ENCODE results near the gene FAM118A.

Gene FAM118A

DNA sequence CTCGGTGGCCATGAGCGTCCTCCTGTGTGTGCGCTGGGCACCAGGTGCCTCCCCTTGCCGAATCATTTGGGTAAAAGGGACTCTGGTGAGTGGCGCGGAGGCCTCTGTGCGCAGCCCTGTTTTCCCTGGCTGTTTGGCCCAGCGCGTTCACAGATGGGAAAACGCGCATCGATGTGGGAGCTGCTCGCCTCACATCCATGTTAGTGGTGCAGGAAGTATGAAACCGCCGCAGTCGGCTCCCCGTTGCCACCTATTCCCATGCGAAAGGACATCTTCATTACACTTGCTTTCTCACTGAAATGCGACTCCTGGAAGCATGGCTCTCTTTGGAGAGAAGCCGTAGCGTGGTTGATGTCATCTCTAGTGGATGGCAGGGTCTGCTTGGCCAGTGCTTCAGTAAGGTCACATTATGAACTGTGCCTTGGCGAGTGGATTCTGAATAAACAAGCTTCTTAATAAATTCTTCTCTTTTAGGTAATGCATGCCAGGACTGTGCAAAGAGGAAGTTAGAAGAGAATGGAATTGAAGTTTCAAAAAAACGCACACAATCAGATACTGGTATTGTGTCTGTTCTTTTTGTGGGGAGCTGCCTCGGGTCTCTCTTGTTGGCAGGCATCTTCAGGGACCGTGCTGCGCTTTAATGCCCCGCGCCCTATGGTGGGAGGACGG lies 26.3 kb downstream of the FAM118A start:
- Histone ChIP-seq H3K36me3 (ENCODE audit: control insufficient read depth in 5 of 5, insufficient read depth in 5 of 5, low read length in 5 of 5) (peaks cover 4 to 60% (median 42%) of the 10 kb centered on the region in 5 donors), H3K9me3 (ENCODE audit: control insufficient read depth in 5 of 5, low read length in 5 of 5) (no peaks in the 10 kb centered on the region), H3K9ac (ENCODE audit: low read length in 5 of 5) (no peak overlapping the region), H3K4me1 (ENCODE audit: control insufficient read depth in 5 of 5, insufficient read depth in 5 of 5, low read length in 5 of 5) (peaks cover 0 to 26% (median 21%) of the 10 kb centered on the region in 5 donors), H3K27me3 (ENCODE audit: control insufficient read depth in 5 of 5, insufficient read depth in 4 of 5, low read length in 5 of 5) (no peaks in the 10 kb centered on the region), H3K4me3 (ENCODE audit: low read depth in 1 of 5, low read length in 5 of 5) (no peak overlapping the region), H3K27ac (ENCODE audit: low read depth, low read length) (peak overlapping the region; percentile 54)

DNA sequence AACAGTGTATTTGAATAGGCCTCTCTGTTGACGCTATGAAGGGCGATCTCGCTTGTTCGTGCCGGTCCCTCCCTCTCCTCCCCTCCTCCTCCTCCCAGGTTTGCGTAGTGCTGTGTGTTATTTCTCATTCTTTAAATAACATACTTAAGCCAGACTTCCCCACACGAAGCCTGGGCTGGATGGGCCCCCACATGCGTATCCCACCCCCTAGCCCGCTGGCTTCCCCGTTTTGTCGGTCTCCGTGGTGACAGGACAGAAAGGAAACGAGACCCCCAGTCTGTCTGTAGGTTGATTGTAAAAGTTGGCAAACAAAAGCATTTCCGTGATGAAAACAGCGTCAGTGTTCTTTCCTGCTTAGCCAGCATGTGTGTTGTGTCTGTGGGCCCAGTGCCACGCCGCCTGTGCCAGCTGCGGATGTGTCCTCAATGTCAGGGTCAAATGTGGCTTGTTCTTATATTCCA lies 27.3 kb downstream of the FAM118A start:
- Histone ChIP-seq H3K9ac (ENCODE audit: low read length in 5 of 5) (no peak overlapping the region), H3K27ac (ENCODE audit: low read depth, low read length) (peak overlapping the region; percentile 54), H3K36me3 (ENCODE audit: control insufficient read depth in 5 of 5, insufficient read depth in 5 of 5, low read length in 5 of 5) (peaks cover 7 to 59% (median 45%) of the 10 kb centered on the region in 5 donors), H3K4me1 (ENCODE audit: control insufficient read depth in 5 of 5, insufficient read depth in 5 of 5, low read length in 5 of 5) (peaks cover 0 to 33% (median 21%) of the 10 kb centered on the region in 5 donors), H3K27me3 (ENCODE audit: control insufficient read depth in 5 of 5, insufficient read depth in 4 of 5, low read length in 5 of 5) (no peaks in the 10 kb centered on the region), H3K4me3 (ENCODE audit: low read depth in 1 of 5, low read length in 5 of 5) (peak overlapping the region in 3 of 5 donors; percentile 15 to 39 (median 32)), H3K9me3 (ENCODE audit: control insufficient read depth in 5 of 5, low read length in 5 of 5) (no peaks in the 10 kb centered on the region)

- Histone ChIP-seq H3K9ac (ENCODE audit: low read length in 5 of 5) (no peak overlapping the region), H3K27ac (ENCODE audit: low read depth, low read length) (no peak overlapping the region), H3K9me3 (ENCODE audit: control insufficient read depth in 5 of 5, low read length in 5 of 5) (no peaks in the 10 kb centered on the region), H3K4me3 (ENCODE audit: low read depth in 1 of 5, low read length in 5 of 5) (peak overlapping the region in 1 of 5 donors; percentile 39), H3K27me3 (ENCODE audit: control insufficient read depth in 5 of 5, insufficient read depth in 4 of 5, low read length in 5 of 5) (no peaks in the 10 kb centered on the region), H3K4me1 (ENCODE audit: control insufficient read depth in 5 of 5, insufficient read depth in 5 of 5, low read length in 5 of 5) (peaks cover 0 to 33% (median 21%) of the 10 kb centered on the region in 5 donors), H3K36me3 (ENCODE audit: control insufficient read depth in 5 of 5, insufficient read depth in 5 of 5, low read length in 5 of 5) (peaks cover 7 to 57% (median 43%) of the 10 kb centered on the region in 5 donors)
These were observed 27.8 kb downstream of the FAM118A start for GRCh38 chr22:45337536-45337935.

DNA sequence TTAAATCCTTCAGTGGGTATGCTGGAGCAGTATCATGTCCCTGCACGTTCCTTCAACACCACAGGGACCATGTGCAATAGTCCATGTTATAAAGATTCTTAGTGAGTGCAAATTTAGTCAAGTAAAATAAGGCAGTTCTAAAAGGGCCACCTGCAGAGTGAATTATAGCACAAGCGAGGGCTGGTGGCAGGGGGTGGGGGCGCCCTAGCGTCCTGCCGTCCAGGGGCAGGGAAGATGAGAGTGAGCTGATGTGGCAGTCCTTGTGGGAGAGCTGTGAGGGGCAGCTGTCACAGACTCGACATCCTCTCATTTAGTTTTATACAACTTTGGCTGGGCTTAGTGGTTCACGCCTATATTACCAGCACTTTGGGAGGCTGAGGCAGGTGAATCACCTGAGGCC lies 29.1 kb downstream of the FAM118A start:
- peaks cover 0 to 33% (median 21%) of the 10 kb centered on the region in 5 donors for H3K4me1 ChIP-seq (ENCODE audit: control insufficient read depth in 5 of 5, insufficient read depth in 5 of 5, low read length in 5 of 5)
- no peak overlapping the region for H3K9ac ChIP-seq (ENCODE audit: low read length in 5 of 5)
- peaks cover 7 to 54% (median 43%) of the 10 kb centered on the region in 5 donors for H3K36me3 ChIP-seq (ENCODE audit: control insufficient read depth in 5 of 5, insufficient read depth in 5 of 5, low read length in 5 of 5)
- H3K4me3 ChIP-seq (ENCODE audit: low read depth in 1 of 5, low read length in 5 of 5): no peak overlapping the region
- no peak overlapping the region for H3K27ac ChIP-seq (ENCODE audit: low read depth, low read length)
- no peaks in the 10 kb centered on the region for H3K27me3 ChIP-seq (ENCODE audit: control insufficient read depth in 5 of 5, insufficient read depth in 4 of 5, low read length in 5 of 5)
- no peaks in the 10 kb centered on the region for H3K9me3 ChIP-seq (ENCODE audit: control insufficient read depth in 5 of 5, low read length in 5 of 5)

DNA sequence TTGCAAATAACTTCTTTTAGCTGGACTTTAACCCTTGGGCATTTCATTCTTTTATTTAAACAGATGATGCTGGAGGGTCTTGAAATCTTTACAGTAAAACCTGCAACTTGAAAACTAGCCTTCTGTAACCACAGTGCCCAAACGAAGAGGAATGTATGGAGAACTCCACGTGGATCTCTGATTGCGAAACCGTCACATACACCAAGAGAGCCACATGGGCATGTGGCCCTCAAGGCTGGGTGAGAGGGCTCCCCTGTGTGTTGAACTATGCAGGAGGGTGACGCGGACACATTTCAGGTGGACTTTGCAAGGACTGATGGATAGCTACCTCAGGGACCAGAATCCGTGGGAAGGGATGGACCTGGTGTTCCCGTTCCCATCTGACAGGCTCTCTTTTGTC lies 30.6 kb downstream of the FAM118A start:
- peaks cover 0 to 33% (median 21%) of the 10 kb centered on the region in 5 donors for H3K4me1 ChIP-seq (ENCODE audit: control insufficient read depth in 5 of 5, insufficient read depth in 5 of 5, low read length in 5 of 5)
- no peak overlapping the region for H3K4me3 ChIP-seq (ENCODE audit: low read depth in 1 of 5, low read length in 5 of 5)
- no peak overlapping the region for H3K27ac ChIP-seq (ENCODE audit: low read depth, low read length)
- H3K36me3 ChIP-seq (ENCODE audit: control insufficient read depth in 5 of 5, insufficient read depth in 5 of 5, low read length in 5 of 5): peaks cover 7 to 40% (median 34%) of the 10 kb centered on the region in 5 donors
- H3K9ac ChIP-seq (ENCODE audit: low read length in 5 of 5): no peak overlapping the region
- no peaks in the 10 kb centered on the region for H3K9me3 ChIP-seq (ENCODE audit: control insufficient read depth in 5 of 5, low read length in 5 of 5)
- H3K27me3 ChIP-seq (ENCODE audit: control insufficient read depth in 5 of 5, insufficient read depth in 4 of 5, low read length in 5 of 5): no peaks in the 10 kb centered on the region

GRCh38 chr22:45341498-45341897 lies 31.8 kb downstream of the FAM118A start:
- H3K36me3 ChIP-seq (ENCODE audit: control insufficient read depth in 5 of 5, insufficient read depth in 5 of 5, low read length in 5 of 5): peaks cover 7 to 29% (median 25%) of the 10 kb centered on the region in 5 donors
- H3K27me3 ChIP-seq (ENCODE audit: control insufficient read depth in 5 of 5, insufficient read depth in 4 of 5, low read length in 5 of 5): no peaks in the 10 kb centered on the region
- H3K27ac ChIP-seq (ENCODE audit: low read depth, low read length): no peak overlapping the region
- H3K9ac ChIP-seq (ENCODE audit: low read length in 5 of 5): no peak overlapping the region
- H3K4me3 ChIP-seq (ENCODE audit: low read depth in 1 of 5, low read length in 5 of 5): no peak overlapping the region
- no peaks in the 10 kb centered on the region for H3K9me3 ChIP-seq (ENCODE audit: control insufficient read depth in 5 of 5, low read length in 5 of 5)
- peaks cover 0 to 23% (median 13%) of the 10 kb centered on the region in 5 donors for H3K4me1 ChIP-seq (ENCODE audit: control insufficient read depth in 5 of 5, insufficient read depth in 5 of 5, low read length in 5 of 5)

DNA sequence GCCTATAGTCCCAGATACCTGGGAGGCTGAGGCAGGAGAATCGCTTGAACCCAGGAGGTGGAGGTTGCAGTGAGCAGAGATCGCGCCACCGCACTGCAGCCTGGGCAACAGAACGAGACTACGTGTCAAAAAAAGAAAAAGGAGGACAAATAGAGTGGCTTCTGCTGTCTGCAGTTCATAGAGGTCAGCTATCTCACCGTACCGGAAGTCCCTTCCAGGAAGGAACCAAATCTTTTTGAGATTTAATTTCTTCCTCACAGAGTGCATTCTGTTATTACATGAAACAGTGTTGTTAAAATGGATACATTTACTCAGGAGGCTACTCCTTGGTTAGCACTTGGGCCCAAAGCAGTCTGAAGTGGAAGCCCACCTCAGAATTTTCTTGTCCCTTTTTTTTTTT lies 33.4 kb downstream of the FAM118A start:
- Histone ChIP-seq H3K36me3 (ENCODE audit: control insufficient read depth in 5 of 5, insufficient read depth in 5 of 5, low read length in 5 of 5) (peaks cover 7 to 27% (median 23%) of the 10 kb centered on the region in 5 donors), H3K27ac (ENCODE audit: low read depth, low read length) (no peak overlapping the region), H3K4me3 (ENCODE audit: low read depth in 1 of 5, low read length in 5 of 5) (no peak overlapping the region), H3K27me3 (ENCODE audit: control insufficient read depth in 5 of 5, insufficient read depth in 4 of 5, low read length in 5 of 5) (no peaks in the 10 kb centered on the region), H3K4me1 (ENCODE audit: control insufficient read depth in 5 of 5, insufficient read depth in 5 of 5, low read length in 5 of 5) (peaks cover 0 to 8% (median 0%) of the 10 kb centered on the region in 5 donors), H3K9ac (ENCODE audit: low read length in 5 of 5) (no peak overlapping the region), H3K9me3 (ENCODE audit: control insufficient read depth in 5 of 5, low read length in 5 of 5) (no peaks in the 10 kb centered on the region)

DNA sequence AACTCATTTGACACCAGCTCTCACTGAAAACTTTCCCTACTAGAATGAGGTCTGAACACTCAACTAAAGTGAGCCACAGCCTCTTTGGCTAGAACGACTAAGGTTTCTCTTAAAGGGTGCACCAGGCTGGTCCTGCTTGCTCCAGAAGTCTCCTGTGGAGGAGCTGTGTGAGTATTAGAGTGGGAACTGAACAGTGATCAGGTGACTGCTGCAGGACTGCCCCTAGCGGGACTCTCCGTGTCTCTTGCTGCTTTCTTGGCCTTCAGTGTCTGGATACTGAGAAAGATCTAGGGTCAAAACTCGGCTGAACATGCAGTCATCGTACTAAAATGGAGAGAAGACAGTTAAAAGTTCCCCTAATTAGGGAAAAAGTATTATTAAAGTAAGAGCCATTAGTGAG lies 34.6 kb downstream of the FAM118A start:
- H3K4me1 ChIP-seq (ENCODE audit: control insufficient read depth in 5 of 5, insufficient read depth in 5 of 5, low read length in 5 of 5): peaks cover 0 to 8% (median 0%) of the 10 kb centered on the region in 5 donors
- H3K36me3 ChIP-seq (ENCODE audit: control insufficient read depth in 5 of 5, insufficient read depth in 5 of 5, low read length in 5 of 5): peaks cover 7 to 27% (median 20%) of the 10 kb centered on the region in 5 donors
- H3K27me3 ChIP-seq (ENCODE audit: control insufficient read depth in 5 of 5, insufficient read depth in 4 of 5, low read length in 5 of 5): no peaks in the 10 kb centered on the region
- H3K9me3 ChIP-seq (ENCODE audit: control insufficient read depth in 5 of 5, low read length in 5 of 5): no peaks in the 10 kb centered on the region
- H3K4me3 ChIP-seq (ENCODE audit: low read depth in 1 of 5, low read length in 5 of 5): no peak overlapping the region
- no peak overlapping the region for H3K9ac ChIP-seq (ENCODE audit: low read length in 5 of 5)
- H3K27ac ChIP-seq (ENCODE audit: low read depth, low read length): no peak overlapping the region

DNA sequence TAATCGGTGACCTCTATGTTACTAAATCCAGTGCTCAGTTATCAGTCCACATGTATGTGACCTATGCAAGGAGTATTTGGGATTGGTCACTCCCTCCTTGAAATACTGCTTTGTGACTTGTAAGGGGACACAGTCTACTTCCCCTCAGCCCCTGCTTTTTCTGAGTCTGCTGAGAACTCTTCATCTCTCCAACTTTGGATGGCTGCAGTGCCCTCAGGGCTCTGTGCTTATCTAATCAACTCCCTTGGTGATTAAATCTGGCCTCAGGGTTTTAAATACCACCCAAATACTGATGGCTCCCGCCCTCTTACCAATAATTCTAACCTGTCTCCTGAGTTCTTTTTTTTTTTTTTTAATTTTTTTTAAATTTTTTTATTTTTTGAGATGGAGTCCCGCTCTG lies 40.2 kb downstream of the FAM118A start:
- H3K27ac ChIP-seq (ENCODE audit: low read depth, low read length): no peak overlapping the region

DNA sequence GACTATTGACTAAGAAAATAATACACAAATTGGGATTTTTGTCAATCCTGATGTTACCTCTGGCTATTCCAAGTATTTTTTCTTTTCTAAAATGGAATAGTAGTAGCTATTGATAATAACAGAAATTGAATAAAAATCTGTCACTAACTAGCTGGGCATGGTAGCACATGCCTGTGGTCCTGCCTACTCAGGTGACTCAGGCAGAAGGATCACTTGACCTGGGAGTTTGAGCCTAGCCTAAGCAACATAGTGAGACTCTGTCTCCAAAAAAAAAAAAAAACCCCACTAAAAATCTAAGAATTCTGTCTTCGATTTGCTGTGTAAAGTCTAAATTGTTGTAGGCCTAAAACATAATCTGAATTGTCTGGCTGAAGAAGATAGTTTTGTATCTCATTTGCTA lies 42.2 kb downstream of the FAM118A start:
- Histone ChIP-seq H3K27ac (ENCODE audit: low read depth, low read length) (no peak overlapping the region), H3K9ac (ENCODE audit: low read length in 5 of 5) (no peak overlapping the region), H3K4me1 (ENCODE audit: control insufficient read depth in 5 of 5, insufficient read depth in 5 of 5, low read length in 5 of 5) (no peaks in the 10 kb centered on the region), H3K4me3 (ENCODE audit: low read depth in 1 of 5, low read length in 5 of 5) (no peak overlapping the region), H3K27me3 (ENCODE audit: control insufficient read depth in 5 of 5, insufficient read depth in 4 of 5, low read length in 5 of 5) (no peaks in the 10 kb centered on the region), H3K36me3 (ENCODE audit: control insufficient read depth in 5 of 5, insufficient read depth in 5 of 5, low read length in 5 of 5) (no peaks in the 10 kb centered on the region), H3K9me3 (ENCODE audit: control insufficient read depth in 5 of 5, low read length in 5 of 5) (no peaks in the 10 kb centered on the region)

More for the DNA sequence above, 40.2 kb downstream of the FAM118A start:
- H3K27me3 ChIP-seq (ENCODE audit: control insufficient read depth in 5 of 5, insufficient read depth in 4 of 5, low read length in 5 of 5): no peaks in the 10 kb centered on the region
- no peaks in the 10 kb centered on the region for H3K4me1 ChIP-seq (ENCODE audit: control insufficient read depth in 5 of 5, insufficient read depth in 5 of 5, low read length in 5 of 5)
- no peak overlapping the region for H3K4me3 ChIP-seq (ENCODE audit: low read depth in 1 of 5, low read length in 5 of 5)
- H3K9me3 ChIP-seq (ENCODE audit: control insufficient read depth in 5 of 5, low read length in 5 of 5): no peaks in the 10 kb centered on the region
- no peaks in the 10 kb centered on the region for H3K36me3 ChIP-seq (ENCODE audit: control insufficient read depth in 5 of 5, insufficient read depth in 5 of 5, low read length in 5 of 5)
- H3K9ac ChIP-seq (ENCODE audit: low read length in 5 of 5): no peak overlapping the region
